Heart left ventricle (tissue), 16 donors: ENCODE data around the gene PVR. TPM values are rescaled to one million over a fixed set of nuclear protein-coding genes. Genes with fewer than 3 reads are reported as not detected.
"Not testable (repeated sequence)": the region's sequence is repeated elsewhere in the genome, so short reads cannot be mapped to it uniquely, and the experiment has no call there.

Source experiments
- ATAC-seq, 4 donors: fragments of 200-7000 bp; cut with Tn5 transposase; one replicate each; pipeline ENCODE4 v1.9.1; 2020 to 2022; ENCODE audit warnings: moderate library complexity in 4 of 4, mild to moderate bottlenecking in 3 of 4, moderate number of reproducible peaks in 1 of 4
- DNase-seq, 5 donors: peaks; one replicate each; pipeline ENCODE4 v3.0.0-alpha.2; 2020
- H3K27ac ChIP-seq, 12 donors: fragments of 200-600 bp; sonication (generic) in 4 of 12; one replicate each; pipeline versions ENCODE4 v1.5.0 to v1.8.0; 2016 to 2022; ENCODE audit warnings: mild to moderate bottlenecking in 2 of 12
- H3K27me3 ChIP-seq, 9 donors: fragments of 200-600 bp; sonication (generic) in 2 of 9; one replicate each; pipeline versions ENCODE4 v1.5.1 to v1.8.0; 2016 to 2022; ENCODE audit warnings: mild to moderate bottlenecking in 3 of 9
- H3K36me3 ChIP-seq, 9 donors: fragments of 200-600 bp; sonication (generic) in 2 of 9; one replicate each; pipeline versions ENCODE4 v1.5.0 to v1.8.0; 2018 to 2022; ENCODE audit warnings: mild to moderate bottlenecking in 2 of 9
- H3K4me1 ChIP-seq, 12 donors: fragments of 200-600 bp; sonication (generic) in 4 of 12; one replicate each; pipeline versions ENCODE4 v1.5.0 to v1.8.0; 2016 to 2022; ENCODE audit warnings: mild to moderate bottlenecking in 3 of 12
- H3K4me3 ChIP-seq, 12 donors: fragments of 200-600 bp; sonication (generic) in 4 of 12; one replicate each; pipeline versions ENCODE4 v1.5.0 to v1.8.0; 2017 to 2022; ENCODE audit warnings: mild to moderate bottlenecking in 9 of 12, moderate library complexity in 4 of 12
- H3K9me3 ChIP-seq, 12 donors: fragments of 200-600 bp; sonication (generic) in 4 of 12; one replicate each; pipeline versions ENCODE4 v1.5.0 to v1.8.0; 2016 to 2022; ENCODE audit warnings: mild to moderate bottlenecking in 1 of 12
- POLR2A ChIP-seq, 2 donors: fragments of 450-650 bp; IDR thresholded peaks; one replicate each; pipeline ENCODE4 v1.6.1; 2017; ENCODE audit warnings: antibody characterized with exemption in 2 of 2, mild to moderate bottlenecking in 2 of 2, moderate library complexity in 2 of 2
- WGBS, 4 donors: extraction: QIAGEN DNeasy Blood & Tissue Kit in 2 of 4; methylation state at CpG; one replicate each; pipeline versions ENCODE4 v1.1.5 to v1.1.7; 2013 to 2018; 5-methylcytosine and 5-hydroxymethylcytosine counted together
- intact Hi-C, 10 donors: fragments of 100-400 bp; cut with DNase I; formaldehyde crosslinking; loops; one replicate each; pipeline versions ENCODE4 v1.11.1 to v1.14.2; 2022
- polyA plus RNA-seq, 2 donors: library from polyadenylated mRNA; stranded (reverse); fragments of 200-250 nt; gene quantifications; one replicate each; pipeline ENCODE4 v1.2.3, GENCODE V29; 2013
- total RNA-seq, 9 donors: library from RNA; depleted of rRNA in 2 of 9; stranded (reverse); fragments of >200 nt in 2 of 9; fragmentation: NEBNext Ultra II Directional in 3 of 9; extraction: Animal tissue kit (Norgen Biotek cat#: 25700) in 3 of 9; gene quantifications; one replicate each; pipeline versions ENCODE4 v1.1.0 to v1.2.4, GENCODE V29; 2016 to 2023
- TF ChIP-seq, protein P1 (sequence below), 12 donors: fragments of 200-600 bp; sonication (generic) in 4 of 12; IDR thresholded peaks; one replicate each; pipeline versions ENCODE4 v1.5.0 to v1.8.0; 2018 to 2022; ENCODE audit warnings: antibody characterized with exemption in 12 of 12, mild to moderate bottlenecking in 5 of 12
- donor health status: ischemic (EF 13 %, LVEDD 7.1; RV severe dilation, severe dysfunction).
- donor health status: healthy with polysubstance abuse.
- donor health status: DM: no; HTN: yes; CAD: no.
- donor health status: DM: no; HTN: no; CAD: no.
- donor health status: ischemic (EF 25% LVEDD 6.9; RV normal size, moderate dysfunction).
- donor health status: ischemic (EF 25% LVEDD 5.7; RV mildly dilated, moderate dysfunction).
- donor health status: healthy.
- donor health status: DM: yes; HTN: yes; CAD: no.
- donor health status: ischemic (EF 35%, LVEDD 5.7; RV mildly dilated, moderate dysfunction).
- donor health status: nonischemic (EF 11% LVEDD 7.7; RV severe dilation, severe dysfunction).
- donor health status: DM: yes; HTN: yes; CAD: no.
- donor health status: PGD.
- donor health status: ischemic (EF 29% LVEDD 5.4; RV normal size, mild dysfunction).
- donor health status: nonischemic (EF 23%, LVEDD 6.1; RV moderate dilation, normal function).

The PVR gene
- total and polyA plus RNA-seq, 11 donors: 33.7 to 143 (median 49.1) TPM

DNA sequence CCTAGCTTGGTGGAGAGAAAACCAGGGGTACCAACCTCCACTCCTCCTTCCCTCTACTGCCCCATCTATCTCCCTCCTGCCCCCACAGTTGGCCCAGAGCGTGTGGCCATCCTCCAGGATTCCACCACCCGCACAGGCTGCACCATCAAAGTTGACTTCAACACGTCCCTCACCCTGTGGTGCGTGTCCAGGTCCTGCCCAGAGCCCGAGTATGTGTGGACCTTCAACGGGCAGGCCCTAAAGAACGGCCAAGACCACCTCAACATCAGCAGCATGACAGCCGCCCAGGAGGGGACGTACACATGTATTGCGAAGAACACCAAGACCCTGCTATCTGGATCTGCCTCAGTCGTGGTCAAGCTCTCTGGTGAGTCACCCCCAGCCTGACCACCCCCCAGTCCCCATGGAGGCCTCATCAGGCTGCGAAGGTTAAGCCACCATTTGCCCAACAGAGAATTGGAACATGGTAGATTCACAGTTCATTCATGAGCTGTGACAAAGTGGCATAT lies 61.8 kb downstream of the PVR start:
- H3K27ac ChIP-seq: no peak overlapping the region
- ATAC-seq (no peak), DNase-seq (no peak)
- no peak overlapping the region for H3K4me3 ChIP-seq
- intact Hi-C loops: no loop called here
- H3K27me3 ChIP-seq: no peaks in the 10 kb centered on the region
- TF ChIP-seq, protein P1, sequence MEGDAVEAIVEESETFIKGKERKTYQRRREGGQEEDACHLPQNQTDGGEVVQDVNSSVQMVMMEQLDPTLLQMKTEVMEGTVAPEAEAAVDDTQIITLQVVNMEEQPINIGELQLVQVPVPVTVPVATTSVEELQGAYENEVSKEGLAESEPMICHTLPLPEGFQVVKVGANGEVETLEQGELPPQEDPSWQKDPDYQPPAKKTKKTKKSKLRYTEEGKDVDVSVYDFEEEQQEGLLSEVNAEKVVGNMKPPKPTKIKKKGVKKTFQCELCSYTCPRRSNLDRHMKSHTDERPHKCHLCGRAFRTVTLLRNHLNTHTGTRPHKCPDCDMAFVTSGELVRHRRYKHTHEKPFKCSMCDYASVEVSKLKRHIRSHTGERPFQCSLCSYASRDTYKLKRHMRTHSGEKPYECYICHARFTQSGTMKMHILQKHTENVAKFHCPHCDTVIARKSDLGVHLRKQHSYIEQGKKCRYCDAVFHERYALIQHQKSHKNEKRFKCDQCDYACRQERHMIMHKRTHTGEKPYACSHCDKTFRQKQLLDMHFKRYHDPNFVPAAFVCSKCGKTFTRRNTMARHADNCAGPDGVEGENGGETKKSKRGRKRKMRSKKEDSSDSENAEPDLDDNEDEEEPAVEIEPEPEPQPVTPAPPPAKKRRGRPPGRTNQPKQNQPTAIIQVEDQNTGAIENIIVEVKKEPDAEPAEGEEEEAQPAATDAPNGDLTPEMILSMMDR (IDR thresholded peaks at IDR 0.05): no peak
- no peak for TF ChIP-seq POLR2A (IDR thresholded peaks at IDR 0.05)
- no peaks in the 10 kb centered on the region for H3K9me3 ChIP-seq
- WGBS, 4 donors: 94 to 96% (median 95%) methylated on average over 8 to 12 of the region's 12 CpGs
- no peaks in the 10 kb centered on the region for H3K36me3 ChIP-seq
- H3K4me1 ChIP-seq: peaks cover 0 to 1% (median 0%) of the 10 kb centered on the region in 12 donors

DNA sequence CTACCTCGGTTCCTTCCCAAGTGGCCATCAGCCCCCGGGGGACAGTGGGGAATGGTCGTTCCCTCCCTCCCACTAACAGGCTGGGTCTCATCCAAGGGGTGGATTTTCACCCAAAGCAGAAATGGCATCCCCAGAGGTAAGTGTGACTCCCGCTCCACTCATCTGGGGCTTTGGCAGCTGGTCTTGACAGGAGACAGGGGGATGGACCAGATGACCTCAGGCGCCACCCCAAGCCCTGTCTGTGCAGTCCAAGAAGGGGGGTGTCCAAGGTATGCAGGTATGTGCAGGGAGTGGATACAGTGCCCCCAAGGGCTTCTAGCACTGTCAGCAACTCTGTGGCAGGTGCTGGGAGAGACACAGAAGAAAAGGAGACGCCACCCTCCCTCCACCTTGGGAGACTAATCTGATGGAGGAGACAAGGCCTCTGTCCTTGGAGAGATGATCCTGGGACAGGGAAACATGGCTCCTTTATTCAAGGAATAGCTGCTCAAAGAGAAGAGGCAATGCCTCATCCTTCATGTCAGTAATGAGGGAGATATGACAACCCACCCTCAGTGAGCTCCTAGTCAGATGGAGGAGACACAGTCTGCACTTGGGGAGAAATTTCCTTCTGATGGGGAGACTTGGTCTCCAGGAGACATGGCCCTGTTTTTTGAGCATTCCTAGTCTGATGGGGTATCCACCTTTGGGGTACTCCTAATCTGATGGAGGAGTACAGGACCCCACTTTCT lies 63.0 kb downstream of the PVR start:
- H3K27me3 ChIP-seq: no peaks in the 10 kb centered on the region
- no peak for DNase-seq
- H3K4me1 ChIP-seq: peaks cover 0 to 4% (median 0%) of the 10 kb centered on the region in 12 donors
- no peak overlapping the region for H3K4me3 ChIP-seq
- TF ChIP-seq POLR2A (IDR thresholded peaks at IDR 0.05): no peak
- TF ChIP-seq, protein P1 (IDR thresholded peaks at IDR 0.05): no peak
- H3K27ac ChIP-seq: no peak overlapping the region
- no peaks in the 10 kb centered on the region for H3K9me3 ChIP-seq
- ATAC-seq: no peak
- WGBS, 4 donors: 88 to 92% (median 89%) methylated on average over 6 of the region's 6 CpGs
- H3K36me3 ChIP-seq: no peaks in the 10 kb centered on the region
- intact Hi-C loops: no loop called here

DNA sequence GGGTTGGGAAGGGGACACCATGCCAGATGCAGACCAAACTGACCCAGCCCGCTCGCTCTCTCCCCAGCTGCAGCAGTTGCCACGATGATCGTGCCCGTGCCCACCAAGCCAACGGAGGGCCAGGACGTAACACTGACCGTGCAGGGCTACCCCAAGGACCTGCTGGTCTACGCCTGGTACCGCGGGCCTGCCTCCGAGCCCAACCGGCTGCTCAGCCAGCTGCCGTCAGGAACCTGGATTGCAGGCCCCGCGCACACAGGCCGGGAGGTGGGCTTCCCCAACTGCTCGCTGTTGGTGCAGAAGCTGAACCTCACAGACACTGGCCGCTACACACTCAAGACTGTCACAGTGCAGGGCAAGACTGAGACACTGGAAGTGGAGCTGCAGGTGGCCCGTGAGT lies 64.1 kb downstream of the PVR start:
- Histone ChIP-seq H3K27ac (no peak overlapping the region), H3K9me3 (no peaks in the 10 kb centered on the region), H3K36me3 (no peaks in the 10 kb centered on the region), H3K27me3 (no peaks in the 10 kb centered on the region), H3K4me1 (peaks cover 0 to 4% (median 0%) of the 10 kb centered on the region in 12 donors), H3K4me3 (no peak overlapping the region)
- intact Hi-C loops: no loop called here
- ATAC-seq (no peak), DNase-seq (no peak)
- TF ChIP-seq, protein P1 (IDR thresholded peaks at IDR 0.05): no peak
- TF ChIP-seq POLR2A (IDR thresholded peaks at IDR 0.05): no peak
- 89 to 100% (median 95%) methylated on average over 1 to 20 of the region's 20 CpGs for WGBS, 4 donors

DNA sequence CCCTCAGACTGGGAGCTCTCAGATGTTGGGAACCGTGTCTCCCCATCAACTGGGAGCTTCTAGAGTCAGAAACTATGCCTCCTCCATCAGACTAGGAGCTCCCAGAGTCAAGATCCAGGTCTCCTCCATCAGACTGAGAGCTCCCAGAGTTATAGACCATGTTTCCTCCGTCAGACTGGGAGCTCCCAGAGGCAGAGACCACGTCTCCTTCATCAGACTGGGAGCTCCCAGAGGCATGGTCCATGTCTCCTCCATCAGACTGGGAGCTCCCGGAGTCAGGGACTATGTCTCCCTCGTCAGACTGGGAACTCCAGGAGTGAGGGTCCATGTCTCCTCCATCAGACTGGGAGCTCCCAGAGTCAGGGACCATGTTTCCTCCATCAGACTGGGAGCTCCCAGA lies 65.2 kb downstream of the PVR start:
- H3K9me3 ChIP-seq: no peaks in the 10 kb centered on the region
- ATAC-seq (no peak), DNase-seq (no peak)
- TF ChIP-seq, protein P1 (IDR thresholded peaks at IDR 0.05): no peak
- no peak for TF ChIP-seq POLR2A (IDR thresholded peaks at IDR 0.05)
- H3K27me3 ChIP-seq: no peaks in the 10 kb centered on the region
- no peak overlapping the region for H3K4me3 ChIP-seq
- H3K36me3 ChIP-seq: no peaks in the 10 kb centered on the region
- peaks cover 0 to 4% (median 0%) of the 10 kb centered on the region in 12 donors for H3K4me1 ChIP-seq
- intact Hi-C loops: no loop called here
- H3K27ac ChIP-seq: no peak overlapping the region
- WGBS, 4 donors: 78 to 91% (median 90%) methylated on average over 5 of the region's 5 CpGs

DNA sequence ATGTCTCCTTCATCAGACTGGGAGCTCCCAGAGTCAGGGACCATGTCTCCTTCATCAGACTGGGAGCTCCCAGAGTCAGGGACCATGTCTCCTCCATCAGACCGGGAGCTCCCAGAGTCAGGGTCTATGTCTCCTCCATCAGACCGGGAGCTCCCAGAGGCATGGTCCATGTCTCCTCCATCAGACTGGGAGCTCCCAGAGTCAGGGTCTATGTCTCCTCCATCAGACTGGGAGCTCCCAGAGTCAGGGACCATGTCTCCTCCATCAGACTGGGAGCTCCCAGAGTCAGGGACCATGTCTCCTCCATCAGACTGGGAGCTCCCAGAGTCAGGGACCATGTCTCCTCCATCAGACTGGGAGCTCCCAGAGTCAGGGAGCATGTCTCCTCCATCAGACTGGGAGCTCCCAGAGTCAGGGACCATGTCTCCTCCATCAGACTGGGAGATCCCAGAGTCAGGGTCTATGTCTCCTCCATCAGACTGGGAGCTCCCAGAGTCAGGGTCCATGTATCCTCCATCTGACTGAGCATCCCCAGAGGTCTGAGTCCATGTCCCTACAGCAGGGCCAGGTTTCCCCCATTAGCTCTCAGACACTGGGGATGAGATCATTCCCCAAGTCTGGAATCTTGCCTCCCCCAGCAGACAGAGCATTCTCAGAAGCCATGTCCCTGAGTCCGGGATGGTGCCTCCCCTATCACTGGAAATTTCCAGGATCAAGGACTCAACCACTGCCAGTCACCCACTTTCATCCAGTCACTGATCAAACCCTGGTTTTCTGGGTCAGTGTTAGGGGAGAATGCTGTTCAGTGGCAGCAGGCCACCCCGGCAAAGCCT lies 65.9 kb downstream of the PVR start:
- H3K27me3 ChIP-seq, H3K27ac ChIP-seq, H3K9me3 ChIP-seq, H3K36me3 ChIP-seq, H3K4me3 ChIP-seq, DNase-seq, H3K4me1 ChIP-seq, intact Hi-C loops, ATAC-seq: not testable (repeated sequence)
- WGBS, 4 donors: 80 to 93% (median 86%) methylated on average over 2 to 4 of the region's 4 CpGs
